Ovary (tissue), 9 donors: Measurements from ENCODE around the gene TCP11. TPM values are rescaled to one million over a fixed set of nuclear protein-coding genes. Genes with fewer than 3 reads are reported as not detected.

Source experiments
- DNase-seq, 5 donors: peaks; one replicate each; pipeline ENCODE4 v3.0.0-alpha.2; 2019 to 2020
- H3K27ac ChIP-seq, 2 donors: fragments of 200-600 bp; one replicate each; pipeline versions ENCODE4 v1.5.1 to v1.8.0; 2019 to 2022
- H3K27me3 ChIP-seq: fragments of 200-600 bp; one replicate; pipeline ENCODE4 v1.8.0; 2022
- H3K36me3 ChIP-seq: fragments of 200-600 bp; sonication (generic); one replicate; pipeline ENCODE4 v1.5.1; 2019
- H3K4me1 ChIP-seq: one replicate; pipeline ENCODE4 v1.8.1; 2013; ENCODE audit warnings: mild to moderate bottlenecking, moderate library complexity; ENCODE audit not compliant: insufficient read depth
- H3K4me3 ChIP-seq: fragments of 200-600 bp; sonication (generic); one replicate; pipeline ENCODE4 v1.5.1; 2017
- H3K9me3 ChIP-seq, 2 donors: fragments of 200-600 bp in 1 of 2; sonication (generic) in 1 of 2; one replicate each; pipeline versions ENCODE4 v1.5.1 to v1.8.1; 2013 to 2019; ENCODE audit warnings: mild to moderate bottlenecking in 1 of 2, moderate library complexity in 1 of 2
- EP300 ChIP-seq: sonication (generic); formaldehyde crosslinking; IDR thresholded peaks from one replicate; pipeline ENCODE4 v1.6.1; 2017; ENCODE audit warnings: antibody characterized with exemption
- POLR2A ChIP-seq: fragments of 450-650 bp; IDR thresholded peaks from one replicate; pipeline ENCODE4 v1.6.1; 2017; ENCODE audit warnings: antibody characterized with exemption, mild to moderate bottlenecking, moderate library complexity
- WGBS, 3 donors: extraction: QIAGEN DNeasy Blood & Tissue Kit in 1 of 3; methylation state at CpG; one replicate each; pipeline versions ENCODE4 v1.1.5 to v1.1.7; 2013 to 2017; 5-methylcytosine and 5-hydroxymethylcytosine counted together
- intact Hi-C, 4 donors: fragments of 100-400 bp; cut with DNase I; formaldehyde crosslinking; loops; one replicate each; pipeline versions ENCODE4 v1.11.0 to v1.15.1; 2022 to 2023
- polyA plus RNA-seq, 2 donors: library from polyadenylated mRNA; stranded (reverse); fragments of 200-250 nt in 1 of 2; fragments of 350-450 nt in 1 of 2; fragmentation: Illumina TruSeq in 1 of 2; extraction: RNeasy Lipid Tissue Mini Kit (QIAGEN cat#74804) in 1 of 2; gene quantifications; one replicate each; pipeline ENCODE4 v1.2.3, GENCODE V29; 2013 to 2014
- total RNA-seq, 7 donors: library from RNA; depleted of rRNA in 2 of 7; stranded (reverse); fragments of >200 nt in 2 of 7; fragmentation: NEBNext Ultra II Directional in 3 of 7; extraction: Animal tissue kit (Norgen Biotek cat#: 25700) in 3 of 7; gene quantifications; one replicate each; pipeline versions ENCODE4 v1.1.0 to v1.2.4, GENCODE V29; 2016 to 2023
- TF ChIP-seq, protein P1 (sequence below), 3 donors: fragments of 450-650 bp in 2 of 3; fragments of 200-600 bp in 1 of 3; IDR thresholded peaks; one replicate each; pipeline versions ENCODE4 v1.5.1 to v1.8.0; 2016 to 2022; ENCODE audit warnings: antibody characterized with exemption in 3 of 3, mild to moderate bottlenecking in 1 of 3
- donor health status: DM: no; HTN: no; CAD: no; lungs with moderate emphysema.
- donor health status: DM: no; HTN: no; CAD: no.
- donor health status: Bipolar disorder and iron deficiency.
- donor health status: DM: yes; HTN: yes; CAD: no.
- donor health status: DM: no; HTN: no; CAD: no.
- donor health status: DM: yes; HTN: yes; CAD: no.

TCP11 gene
- total and polyA plus RNA-seq, 9 donors = 0.18 to 0.61 (median 0.48) TPM; not detected in 1

DNA sequence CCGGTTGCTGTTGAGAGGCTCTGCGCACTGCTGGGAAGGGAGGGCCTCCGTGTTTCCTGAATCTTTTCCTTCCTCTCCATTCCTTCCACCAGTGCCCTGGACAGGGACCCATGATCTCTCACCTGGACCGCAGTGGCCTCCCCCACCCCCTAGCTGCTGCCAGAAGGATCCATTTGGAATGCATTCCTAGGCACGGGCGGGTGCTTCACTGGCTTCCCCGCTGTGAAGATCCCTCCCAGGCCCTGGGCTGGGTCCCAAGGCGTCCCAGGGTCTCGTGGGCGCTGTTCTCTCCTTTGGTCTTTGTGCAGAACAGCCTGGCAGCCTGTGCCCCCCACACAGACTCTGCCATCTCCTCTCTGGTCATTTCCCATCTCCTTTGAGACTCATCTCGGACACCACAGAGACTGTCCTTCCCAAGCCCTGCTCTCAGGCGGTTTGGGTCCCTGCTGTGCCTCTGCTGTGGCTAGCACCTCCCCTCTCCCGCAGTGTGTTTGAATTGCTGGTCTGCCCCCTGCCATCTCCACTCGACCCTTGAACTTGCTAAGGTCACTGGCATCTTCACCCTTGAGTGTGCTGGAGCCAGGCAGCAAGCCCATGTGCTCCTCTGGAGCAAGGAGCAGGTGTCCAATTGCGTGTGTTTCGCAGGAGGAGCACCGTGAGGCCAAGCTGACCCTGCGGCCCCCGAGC, 59.0 kb downstream of the TCP11 start:
- Histone ChIP-seq H3K9me3 (no peaks in the 10 kb centered on the region), H3K27ac (no peak overlapping the region), H3K36me3 (no peaks in the 10 kb centered on the region), H3K27me3 (no peaks in the 10 kb centered on the region), H3K4me3 (no peak overlapping the region), H3K4me1 (no peaks in the 10 kb centered on the region)
- peak in 3 of 5 donors; percentile 5 to 24 (median 14) for DNase-seq
- WGBS, 3 donors = 72 to 80% (median 74%) methylated on average over 19 of the region's 19 CpGs
- TF ChIP-seq POLR2A = no peak
- TF ChIP-seq EP300 = no peak
- intact Hi-C loops = no loop called here

DNA sequence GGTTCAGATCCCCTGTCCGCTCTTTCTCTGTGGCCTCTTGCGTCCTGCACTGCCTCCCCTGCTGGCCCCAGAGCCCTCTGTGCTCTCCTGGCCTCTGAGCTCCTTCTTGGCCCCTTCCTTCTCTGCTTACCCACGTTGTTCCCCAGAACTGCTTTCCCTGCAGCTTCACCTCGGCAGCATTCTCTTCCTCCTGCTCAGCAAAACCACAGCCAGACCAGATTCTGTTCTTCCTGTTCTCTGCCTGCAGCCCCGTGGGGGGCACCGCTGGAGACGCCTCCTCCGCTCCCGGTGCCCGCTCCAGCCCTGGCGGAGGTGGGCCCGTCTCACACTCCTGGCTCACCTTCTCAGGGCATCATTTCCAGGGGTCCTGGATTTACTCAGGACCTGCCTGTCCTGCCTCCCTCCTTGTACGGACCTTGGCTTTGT, 59.7 kb downstream of the TCP11 start:
- 61 to 68% (median 63%) methylated on average over 13 of the region's 13 CpGs for WGBS, 3 donors
- peak in 2 of 5 donors; percentile 3 to 26 for DNase-seq
- TF ChIP-seq, protein P1, sequence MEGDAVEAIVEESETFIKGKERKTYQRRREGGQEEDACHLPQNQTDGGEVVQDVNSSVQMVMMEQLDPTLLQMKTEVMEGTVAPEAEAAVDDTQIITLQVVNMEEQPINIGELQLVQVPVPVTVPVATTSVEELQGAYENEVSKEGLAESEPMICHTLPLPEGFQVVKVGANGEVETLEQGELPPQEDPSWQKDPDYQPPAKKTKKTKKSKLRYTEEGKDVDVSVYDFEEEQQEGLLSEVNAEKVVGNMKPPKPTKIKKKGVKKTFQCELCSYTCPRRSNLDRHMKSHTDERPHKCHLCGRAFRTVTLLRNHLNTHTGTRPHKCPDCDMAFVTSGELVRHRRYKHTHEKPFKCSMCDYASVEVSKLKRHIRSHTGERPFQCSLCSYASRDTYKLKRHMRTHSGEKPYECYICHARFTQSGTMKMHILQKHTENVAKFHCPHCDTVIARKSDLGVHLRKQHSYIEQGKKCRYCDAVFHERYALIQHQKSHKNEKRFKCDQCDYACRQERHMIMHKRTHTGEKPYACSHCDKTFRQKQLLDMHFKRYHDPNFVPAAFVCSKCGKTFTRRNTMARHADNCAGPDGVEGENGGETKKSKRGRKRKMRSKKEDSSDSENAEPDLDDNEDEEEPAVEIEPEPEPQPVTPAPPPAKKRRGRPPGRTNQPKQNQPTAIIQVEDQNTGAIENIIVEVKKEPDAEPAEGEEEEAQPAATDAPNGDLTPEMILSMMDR (IDR thresholded peaks at IDR 0.05) = no peak
- TF ChIP-seq POLR2A (no peak), EP300 (no peak)
- Histone ChIP-seq H3K36me3 (no peaks in the 10 kb centered on the region), H3K9me3 (no peaks in the 10 kb centered on the region), H3K4me1 (no peaks in the 10 kb centered on the region), H3K27ac (no peak overlapping the region), H3K27me3 (no peaks in the 10 kb centered on the region), H3K4me3 (no peak overlapping the region)
- intact Hi-C loops = no loop called here

DNA sequence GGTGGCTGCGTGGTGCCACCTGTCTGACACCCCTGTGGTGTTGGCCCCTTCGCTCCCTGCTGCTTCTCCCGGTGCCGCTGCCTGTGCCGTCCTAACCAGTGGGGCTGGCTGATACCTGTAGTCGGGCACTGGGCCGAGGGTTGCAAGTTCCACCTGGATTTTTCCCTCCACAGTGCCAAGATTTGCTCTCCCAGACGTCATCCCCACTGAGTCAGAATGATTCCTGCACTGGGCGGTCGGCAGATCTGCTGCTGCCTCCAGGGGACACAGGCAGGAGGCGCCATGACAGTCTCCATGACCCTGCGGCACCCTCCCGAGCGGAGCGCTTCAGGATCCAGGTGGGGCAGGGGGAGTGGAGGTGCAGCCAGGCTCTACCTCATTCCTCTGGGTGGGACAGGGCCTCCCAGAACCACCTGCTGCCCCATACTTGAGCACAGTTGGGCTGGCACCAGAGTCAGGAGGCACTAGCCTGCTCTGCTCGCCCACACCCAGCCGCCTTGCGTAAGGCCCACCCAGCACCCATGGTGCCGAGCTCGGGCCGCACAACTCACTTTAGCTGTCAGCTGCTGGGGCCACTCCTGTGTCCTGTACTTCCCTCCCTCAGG, 60.2 kb downstream of the TCP11 start:
- 88 to 92% (median 90%) methylated on average over 21 of the region's 21 CpGs for whole genome bisulfite sequencing, 3 donors
- DNase-seq = peak in 2 of 5 donors; percentile 5 to 29
- Histone ChIP-seq H3K9me3 (no peaks in the 10 kb centered on the region), H3K4me1 (no peaks in the 10 kb centered on the region), H3K36me3 (no peaks in the 10 kb centered on the region), H3K4me3 (no peak overlapping the region), H3K27ac (no peak overlapping the region), H3K27me3 (no peaks in the 10 kb centered on the region)
- intact Hi-C loops = no loop called here
- TF ChIP-seq, protein P1 (IDR thresholded peaks at IDR 0.05) = no peak
- TF ChIP-seq EP300 (no peak), POLR2A (no peak)

DNA sequence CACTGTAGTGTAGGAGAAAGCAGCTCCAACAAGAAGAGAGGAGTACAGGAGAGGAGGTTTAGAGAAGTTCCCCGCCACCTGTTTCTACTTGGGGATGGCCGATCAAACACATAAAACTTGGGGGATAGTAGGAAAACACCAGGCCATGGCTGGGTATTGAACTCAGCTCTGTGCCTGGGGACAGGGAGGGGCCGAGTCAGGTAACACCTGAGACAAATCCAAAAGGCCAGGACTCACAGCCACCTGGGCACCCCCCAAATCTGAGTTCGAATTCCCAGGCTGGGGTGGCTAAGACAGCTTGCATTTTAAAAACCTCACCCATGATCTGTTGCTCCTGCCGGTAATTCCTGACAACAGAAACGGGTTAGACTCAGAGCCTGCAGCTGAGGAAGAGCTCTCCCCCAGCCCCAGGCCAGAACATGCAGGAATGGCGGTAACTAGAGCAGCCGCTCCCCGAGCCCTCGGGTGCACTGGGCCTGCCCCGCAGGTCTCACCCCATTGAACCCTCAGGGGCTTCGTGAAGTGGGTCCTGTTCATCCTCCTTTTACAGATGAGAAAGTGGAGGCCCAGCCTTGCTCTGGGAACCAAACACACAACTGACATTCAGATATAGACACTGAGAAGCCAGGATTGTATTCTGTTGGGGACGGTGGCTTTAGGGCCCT, 61.0 kb downstream of the TCP11 start:
- Histone ChIP-seq H3K36me3 (no peaks in the 10 kb centered on the region), H3K4me1 (no peaks in the 10 kb centered on the region), H3K27me3 (no peaks in the 10 kb centered on the region), H3K9me3 (no peaks in the 10 kb centered on the region), H3K27ac (no peak overlapping the region), H3K4me3 (no peak overlapping the region)
- 89 to 92% (median 91%) methylated on average over 13 of the region's 13 CpGs for WGBS, 3 donors
- intact Hi-C loops = no loop called here
- DNase-seq = peak in 1 of 5 donors; percentile 17
- TF ChIP-seq, protein P1 (IDR thresholded peaks at IDR 0.05) = no peak
- TF ChIP-seq POLR2A (no peak), EP300 (no peak)
